ENCODE data around the gene SEC24B. TPM values are rescaled to one million over a fixed set of nuclear protein-coding genes. Genes with fewer than 3 reads are reported as not detected.

The SEC24B gene
- total RNA-seq, 1 experiment from 2014 or later: 27.1 TPM

- Histone ChIP-seq H3K79me2 (ENCODE audit: insufficient read depth, low read length) (no peaks in the 10 kb centered on the region), H4K91ac (ENCODE audit: insufficient read length, low read depth, low read length) (no peak overlapping the region), H3K56ac (ENCODE audit: insufficient read length, low read depth, low read length) (no peak overlapping the region), H2BK5ac (ENCODE audit: insufficient read length, low read length) (no peak overlapping the region), H4K5ac (ENCODE audit: insufficient read length, low read depth, low read length) (no peak overlapping the region), H3K23ac (ENCODE audit: insufficient read length, low read depth, low read length) (no peak overlapping the region), H3K79me1 (ENCODE audit: insufficient read depth, low read depth, low read length, poor library complexity, severe bottlenecking) (no peaks in the 10 kb centered on the region), H2BK120ac (ENCODE audit: low read depth, low read length, poor library complexity, severe bottlenecking) (no peak overlapping the region), H2AFZ (ENCODE audit: low read length) (no peak overlapping the region), H4K8ac (replicated peaks; ENCODE audit: insufficient read length, low read depth, low read length) (no peak overlapping the region), H2BK12ac (ENCODE audit: insufficient read length, low read depth, low read length) (no peak overlapping the region), H2BK15ac (ENCODE audit: low read depth, low read length) (no peak overlapping the region), H3K27me3 (ENCODE audit: insufficient read depth, low read length) (no peaks in the 10 kb centered on the region), H3K9ac (ENCODE audit: extremely low read depth, insufficient read length, low read length) (no peak overlapping the region), H3K4ac (ENCODE audit: low read depth, low read length) (no peak overlapping the region), H4K20me1 (ENCODE audit: control insufficient read depth, insufficient read depth, insufficient read length) (no peaks in the 10 kb centered on the region), H3K23me2 (ENCODE audit: insufficient read length, low read depth, low read length, poor library complexity, severe bottlenecking) (no peaks in the 10 kb centered on the region), H3K9me3 (ENCODE audit: control insufficient read depth, low read depth, low read length) (no peaks in the 10 kb centered on the region), H3K18ac (ENCODE audit: insufficient read length, low read depth, low read length) (no peak overlapping the region), H3K4me1 (ENCODE audit: insufficient read depth, low read length) (peaks cover 3% of the 10 kb centered on the region), H3K4me2 (ENCODE audit: insufficient read depth, insufficient read length, low read length) (no peak overlapping the region), H2AK5ac (ENCODE audit: insufficient read length, low read length) (no peak overlapping the region), H3T11ph (ENCODE audit: low read length) (no peak overlapping the region), H3K14ac (ENCODE audit: insufficient read depth, low read length) (no peak overlapping the region), H3K27ac (ENCODE audit: insufficient read length, low read depth, low read length) (no peak overlapping the region), H2BK20ac (ENCODE audit: low read depth, low read length, poor library complexity, severe bottlenecking) (no peak overlapping the region)
- Mint-ChIP-seq H3K27me3 (ENCODE audit: low read depth) (no peaks in the 10 kb centered on the region; the same call in 1 of the 2 replicates), H3K36me3 (ENCODE audit: insufficient read depth in 1 of 3, low read depth in 3 of 3) (no peaks in the 10 kb centered on the region; a peak in 1 of 7 replicates), H3K9me3 (no peaks in the 10 kb centered on the region), H3K4me1 (peaks cover 12 to 28% of the 10 kb centered on the region in 2 experiments), H3K4me3 (no peak overlapping the region), H3K27ac (no peak overlapping the region)
- no CpG with 5 or more reads among the region's 7 CpGs for WGBS (ENCODE audit: extremely low coverage, insufficient read length, low lambda C conversion rate)
- no peak for TF ChIP-seq CTCF (conservative IDR thresholded peaks at IDR 0.05)
- no peak for DNase-seq
Observed at GRCh38 chr4:109389369-109390114, 44.1 kb upstream of the SEC24B start.

Measured in H9 (cell line).